ENCODE results near the gene ABHD13. TPM values are rescaled to one million over a fixed set of nuclear protein-coding genes. Genes with fewer than 3 reads are reported as not detected.

ABHD13 gene
- polyA plus RNA-seq, 3 donors, result 6.8 to 20.7 (median 18.6) TPM

DNA sequence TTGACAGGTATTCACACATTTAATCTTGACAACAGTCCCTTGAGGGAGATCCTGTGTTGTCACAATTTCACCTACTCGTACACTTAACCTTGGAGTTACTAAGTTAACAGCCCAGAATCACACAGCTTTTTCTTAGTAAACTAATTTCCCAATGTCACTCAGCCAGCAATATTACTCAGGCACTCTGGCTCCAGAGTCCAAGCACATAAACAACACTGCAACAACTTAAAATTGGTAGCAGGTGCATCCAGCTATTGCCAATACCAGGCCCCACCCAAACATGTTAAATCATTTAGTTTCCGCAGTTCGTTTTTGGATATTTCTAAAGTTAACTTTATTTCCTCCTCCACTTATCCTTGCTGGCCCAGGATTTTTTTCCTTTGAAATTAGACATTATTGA is 35.5 kb upstream of the ABHD13 start:
- Histone ChIP-seq H3K27ac (ENCODE audit: low read depth in 1 of 2, low read length in 2 of 2) (no peak overlapping the region), H3K79me2 (ENCODE audit: insufficient read depth, low read length) (no peaks in the 10 kb centered on the region), H3K4me1 (ENCODE audit: control insufficient read depth in 1 of 2, insufficient read depth in 2 of 2, low read length in 2 of 2) (no peaks in the 10 kb centered on the region), H3K9me3 (replicated peaks in 1 of 2; ENCODE audit: control insufficient read depth in 1 of 2, insufficient read depth in 1 of 2, low read length in 2 of 2) (peaks cover 0 to 5% of the 10 kb centered on the region in 2 donors), H3K4me3 (replicated peaks in 1 of 3; ENCODE audit: low read depth in 2 of 3, low read length in 3 of 3) (no peak overlapping the region), H4K20me1 (ENCODE audit: insufficient read depth, low read length) (no peaks in the 10 kb centered on the region), H3K27me3 (ENCODE audit: control insufficient read depth in 2 of 2, insufficient read depth in 2 of 2, low read length in 2 of 2) (no peaks in the 10 kb centered on the region), H2AFZ (ENCODE audit: insufficient read depth, low read depth, low read length, poor library complexity, severe bottlenecking) (no peak overlapping the region), H3K36me3 (replicated peaks in 1 of 2; ENCODE audit: control insufficient read depth in 1 of 2, insufficient read depth in 2 of 2, low read length in 2 of 2) (no peaks in the 10 kb centered on the region), H3K4me2 (replicated peaks; ENCODE audit: extremely low read depth, low read length, poor library complexity, severe bottlenecking) (no peak overlapping the region), H3K9ac (ENCODE audit: insufficient read depth, low read length, poor library complexity, severe bottlenecking) (no peak overlapping the region)
- Mint-ChIP-seq H3K4me3 (no peak overlapping the region), H3K27me3 (ENCODE audit: low read depth in 3 of 3) (peaks cover 0 to 5% (median 2%) of the 10 kb centered on the region in 3 donors), H3K36me3 (no peaks in the 10 kb centered on the region), H3K27ac (no peak overlapping the region), H3K4me1 (peaks cover 1% of the 10 kb centered on the region), H3K9me3 (peaks cover 0 to 9% (median 2%) of the 10 kb centered on the region in 7 donors)
- WGBS (ENCODE audit: insufficient coverage), result 71% methylated on average over 1 of the region's 3 CpGs
- TF ChIP-seq, protein P1, sequence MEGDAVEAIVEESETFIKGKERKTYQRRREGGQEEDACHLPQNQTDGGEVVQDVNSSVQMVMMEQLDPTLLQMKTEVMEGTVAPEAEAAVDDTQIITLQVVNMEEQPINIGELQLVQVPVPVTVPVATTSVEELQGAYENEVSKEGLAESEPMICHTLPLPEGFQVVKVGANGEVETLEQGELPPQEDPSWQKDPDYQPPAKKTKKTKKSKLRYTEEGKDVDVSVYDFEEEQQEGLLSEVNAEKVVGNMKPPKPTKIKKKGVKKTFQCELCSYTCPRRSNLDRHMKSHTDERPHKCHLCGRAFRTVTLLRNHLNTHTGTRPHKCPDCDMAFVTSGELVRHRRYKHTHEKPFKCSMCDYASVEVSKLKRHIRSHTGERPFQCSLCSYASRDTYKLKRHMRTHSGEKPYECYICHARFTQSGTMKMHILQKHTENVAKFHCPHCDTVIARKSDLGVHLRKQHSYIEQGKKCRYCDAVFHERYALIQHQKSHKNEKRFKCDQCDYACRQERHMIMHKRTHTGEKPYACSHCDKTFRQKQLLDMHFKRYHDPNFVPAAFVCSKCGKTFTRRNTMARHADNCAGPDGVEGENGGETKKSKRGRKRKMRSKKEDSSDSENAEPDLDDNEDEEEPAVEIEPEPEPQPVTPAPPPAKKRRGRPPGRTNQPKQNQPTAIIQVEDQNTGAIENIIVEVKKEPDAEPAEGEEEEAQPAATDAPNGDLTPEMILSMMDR (IDR thresholded peaks at IDR 0.05), result no peak
- intact Hi-C loops (cut with micrococcal nuclease), result no loop called here
- no peak for DNase-seq

DNA sequence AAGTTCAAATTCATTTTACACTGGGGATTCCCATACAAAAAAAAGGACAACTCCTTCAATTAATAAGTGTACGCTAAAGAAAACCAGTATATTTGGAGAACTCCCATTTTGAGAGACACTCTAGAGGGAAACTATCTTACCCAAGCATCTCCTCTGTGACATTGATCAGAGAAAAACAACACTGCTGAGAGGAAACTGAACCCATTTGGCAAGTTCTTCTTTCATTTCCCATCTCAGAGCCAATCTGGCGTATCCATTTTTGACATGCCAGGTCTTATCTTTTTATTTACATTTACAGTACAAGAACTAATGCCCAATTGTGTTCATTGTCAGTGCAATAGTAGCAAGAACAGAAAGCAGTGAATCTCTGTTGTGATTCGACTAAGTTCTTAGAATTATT is 33.0 kb upstream of the ABHD13 start:
- H3K4me1 Mint-ChIP-seq, result peaks cover 1% of the 10 kb centered on the region
- H3K4me3 Mint-ChIP-seq, result no peak overlapping the region
- DNase-seq, result no peak
- Histone ChIP-seq H3K9ac (ENCODE audit: insufficient read depth, low read length, poor library complexity, severe bottlenecking) (no peak overlapping the region), H3K9me3 (replicated peaks in 1 of 2; ENCODE audit: control insufficient read depth in 1 of 2, insufficient read depth in 1 of 2, low read length in 2 of 2) (no peaks in the 10 kb centered on the region), H3K27ac (ENCODE audit: low read depth in 1 of 2, low read length in 2 of 2) (no peak overlapping the region), H4K20me1 (ENCODE audit: insufficient read depth, low read length) (no peaks in the 10 kb centered on the region), H2AFZ (ENCODE audit: insufficient read depth, low read depth, low read length, poor library complexity, severe bottlenecking) (no peak overlapping the region), H3K27me3 (ENCODE audit: control insufficient read depth in 2 of 2, insufficient read depth in 2 of 2, low read length in 2 of 2) (no peaks in the 10 kb centered on the region), H3K79me2 (ENCODE audit: insufficient read depth, low read length) (no peaks in the 10 kb centered on the region), H3K36me3 (replicated peaks in 1 of 2; ENCODE audit: control insufficient read depth in 1 of 2, insufficient read depth in 2 of 2, low read length in 2 of 2) (no peaks in the 10 kb centered on the region), H3K4me1 (ENCODE audit: control insufficient read depth in 1 of 2, insufficient read depth in 2 of 2, low read length in 2 of 2) (no peaks in the 10 kb centered on the region), H3K4me2 (replicated peaks; ENCODE audit: extremely low read depth, low read length, poor library complexity, severe bottlenecking) (no peak overlapping the region), H3K4me3 (replicated peaks in 1 of 3; ENCODE audit: low read depth in 2 of 3, low read length in 3 of 3) (no peak overlapping the region)
- no peak overlapping the region for H3K27ac Mint-ChIP-seq
- no peaks in the 10 kb centered on the region for H3K36me3 Mint-ChIP-seq
- intact Hi-C loops (cut with micrococcal nuclease), result no loop called here
- TF ChIP-seq, protein P1 (IDR thresholded peaks at IDR 0.05), result no peak
- no CpG with 5 or more reads among the region's 3 CpGs for WGBS (ENCODE audit: insufficient coverage)
- H3K9me3 Mint-ChIP-seq, result peaks cover 0 to 8% (median 5%) of the 10 kb centered on the region in 7 donors
- H3K27me3 Mint-ChIP-seq (ENCODE audit: low read depth in 3 of 3), result peaks cover 0 to 5% (median 5%) of the 10 kb centered on the region in 3 donors

Measured in CD14-positive monocyte (primary cell).